IMR-90 (cell line): ENCODE measurements around the gene RASL11A. TPM values are rescaled to one million over a fixed set of nuclear protein-coding genes. Genes with fewer than 3 reads are reported as not detected.

Experiments used
- ATAC-seq: fragments of 200-7000 bp; cut with Tn5 transposase; 2 replicates; pipeline ENCODE4 v1.9.1; 2020; ENCODE audit warnings: low read depth, mild to moderate bottlenecking, moderate library complexity
- BruUV-seq: library from RNA; stranded (reverse); fragments of 400-500 nt; replicated peaks from 2 replicates; lab custom pipeline; 2021; lab: Mats Ljungman, UMichigan
- CTCF ChIA-PET: fragments of 300-600 bp; formaldehyde crosslinking; extraction: SDS; loops from one replicate; lab custom pipeline; 2021; ENCODE audit warnings: antibody characterized with exemption; lab: Yijun Ruan, JAX
- POLR2A ChIA-PET: fragments of 300-600 bp; sonication (Branson Sonifier 250); formaldehyde crosslinking; loops from one replicate; lab custom pipeline; 2022; ENCODE audit warnings: antibody characterized with exemption; ENCODE audit not compliant: unreplicated experiment; lab: Charles Lee
- DNase-seq: peaks from one replicate; pipeline ENCODE4 v3.0.0; 2013
- H2AFZ ChIP-seq: replicated peaks from 2 replicates; pipeline ENCODE3; 2013; ENCODE audit warnings: low read length, mild to moderate bottlenecking; ENCODE audit not compliant: poor library complexity
- H2AK5ac ChIP-seq: 2 replicates; pipeline ENCODE4 v1.6.1; 2013; ENCODE audit warnings: low read depth, low read length, inconsistent platforms
- H2AK9ac ChIP-seq: replicated peaks from 2 replicates; pipeline ENCODE3; 2013; ENCODE audit warnings: mild to moderate bottlenecking, low read depth, low read length, moderate library complexity; ENCODE audit not compliant: poor library complexity
- H2BK120ac ChIP-seq: 2 replicates; pipeline ENCODE4 v1.6.1; 2013; ENCODE audit warnings: low read depth, low read length, inconsistent platforms
- H2BK15ac ChIP-seq: 3 replicates; pipeline ENCODE4 v1.6.1; 2013; ENCODE audit warnings: low read depth, low read length, inconsistent platforms
- H2BK20ac ChIP-seq: 2 replicates; pipeline ENCODE4 v1.6.1; 2013; ENCODE audit warnings: low read depth, mild to moderate bottlenecking, inconsistent platforms, low read length, moderate library complexity
- H2BK5ac ChIP-seq: 2 replicates; pipeline ENCODE4 v1.6.1; 2013; ENCODE audit warnings: mild to moderate bottlenecking, low read depth, low read length, inconsistent platforms; ENCODE audit not compliant: poor library complexity, severe bottlenecking
- H3K14ac ChIP-seq: replicated peaks from 2 replicates; pipeline ENCODE4 v1.6.1; 2013; ENCODE audit warnings: low read depth, low read length, inconsistent platforms
- H3K18ac ChIP-seq: 2 replicates; pipeline ENCODE4 v1.6.1; 2013; ENCODE audit warnings: low read depth, low read length, control low read depth
- H3K23ac ChIP-seq: 2 replicates; pipeline ENCODE4 v1.6.1; 2013; ENCODE audit warnings: low read depth, low read length, inconsistent platforms
- H3K27ac ChIP-seq: 2 replicates; pipeline ENCODE4 v1.5.1; 2013; ENCODE audit warnings: mild to moderate bottlenecking, control low read depth, low read length; ENCODE audit not compliant: insufficient read depth
- H3K27me3 ChIP-seq: 2 replicates; pipeline ENCODE4 v1.6.1; 2013; ENCODE audit warnings: low read length; ENCODE audit not compliant: control insufficient read depth, insufficient read depth
- H3K36me3 ChIP-seq: 2 replicates; pipeline ENCODE4 v1.6.1; 2013; ENCODE audit warnings: low read length, mixed read lengths; ENCODE audit not compliant: control insufficient read depth, insufficient read depth
- H3K4ac ChIP-seq: 2 replicates; pipeline ENCODE4 v1.6.1; 2013; ENCODE audit warnings: low read depth, low read length, inconsistent platforms
- H3K4me1 ChIP-seq: 2 replicates; pipeline ENCODE4 v1.6.1; 2013; ENCODE audit warnings: low read length, mixed read lengths; ENCODE audit not compliant: control insufficient read depth, insufficient read depth
- H3K4me2 ChIP-seq: 2 replicates; pipeline ENCODE4 v1.6.1; 2013; ENCODE audit warnings: low read depth, mild to moderate bottlenecking, control low read depth, low read length, moderate library complexity
- H3K4me3 ChIP-seq: 2 replicates; pipeline ENCODE4 v1.5.1; 2013; ENCODE audit warnings: low read depth, mild to moderate bottlenecking, control low read depth, low read length, moderate library complexity; ENCODE audit not compliant: insufficient read depth
- H3K56ac ChIP-seq: 2 replicates; pipeline ENCODE4 v1.6.1; 2013; ENCODE audit warnings: low read length, inconsistent platforms; ENCODE audit not compliant: insufficient read depth; ENCODE audit errors: extremely low read depth
- H3K79me1 ChIP-seq, 2 experiments: 2 replicates each; pipeline ENCODE4 v1.6.1; 2013; ENCODE audit warnings: low read length in 2 of 2, inconsistent platforms in 1 of 2, low read depth in 1 of 2
- H3K9ac ChIP-seq: 2 replicates; pipeline ENCODE4 v1.6.1; 2013; ENCODE audit warnings: low read depth, low read length, control low read depth
- H3K9me1 ChIP-seq: 2 replicates; pipeline ENCODE4 v1.6.1; 2013; ENCODE audit warnings: low read length, inconsistent platforms; ENCODE audit not compliant: insufficient read depth
- H3K9me3 ChIP-seq: 2 replicates; pipeline ENCODE4 v1.6.1; 2013; ENCODE audit warnings: low read length; ENCODE audit not compliant: control insufficient read depth, insufficient read depth
- H4K20me1 ChIP-seq: 2 replicates; pipeline ENCODE4 v1.6.1; 2013; ENCODE audit warnings: low read length, inconsistent platforms; ENCODE audit not compliant: insufficient read depth
- H4K5ac ChIP-seq: 2 replicates; pipeline ENCODE4 v1.6.1; 2013; ENCODE audit warnings: mild to moderate bottlenecking, low read depth, low read length, control low read depth
- H4K8ac ChIP-seq, 2 experiments: 2 replicates each; pipeline ENCODE4 v1.6.1; 2013; ENCODE audit warnings: low read depth in 2 of 2, low read length in 2 of 2, control low read depth in 1 of 2, inconsistent platforms in 1 of 2
- H4K91ac ChIP-seq: 2 replicates; pipeline ENCODE4 v1.6.1; 2013; ENCODE audit warnings: low read depth, low read length, inconsistent platforms; ENCODE audit not compliant: insufficient read depth
- CEBPB ChIP-seq: IDR thresholded peaks from 2 replicates; pipeline ENCODE4 v1.6.1; 2012; ENCODE audit warnings: low read depth, low read length, improper control_type of control experiment
- MAZ ChIP-seq: IDR thresholded peaks from 2 replicates; pipeline ENCODE4 v1.6.1; 2012; ENCODE audit warnings: low read depth, mild to moderate bottlenecking, low read length, improper control_type of control experiment, moderate library complexity, borderline replicate concordance
- SMC3 ChIP-seq: fragments of 150-350 bp; IDR thresholded peaks from 2 replicates; pipeline ENCODE4 v1.6.1; 2016; ENCODE audit warnings: low read depth, mild to moderate bottlenecking, antibody characterized with exemption, low read length, moderate library complexity
- USF2 ChIP-seq: fragments of 150-350 bp; IDR thresholded peaks from 2 replicates; pipeline ENCODE4 v1.6.1; 2017; ENCODE audit warnings: mild to moderate bottlenecking, antibody characterized with exemption, low read length, low read depth
- WGBS, 2 experiments: methylation state at CpG; one replicate each; pipeline versions ENCODE4 v1.1.5 to v1.1.7; 2013; ENCODE audit warnings: missing lambda C conversion rate in 2 of 2; ENCODE audit not compliant: insufficient read length in 1 of 2; ENCODE audit errors: extremely low coverage in 2 of 2; 5-methylcytosine and 5-hydroxymethylcytosine counted together
- dilution Hi-C: fragments of 300-500 bp; cut with HindIII; formaldehyde crosslinking; loops from one replicate; pipeline ENCODE4 v1.14.3; 2018; ENCODE audit warnings: low sequenced_read_pairs; ENCODE audit not compliant: unreplicated experiment
- in situ Hi-C: fragments of 300-500 bp; cut with MboI; formaldehyde crosslinking; loops from 3 replicates; pipeline ENCODE4 v1.14.3; 2019; ENCODE audit warnings: low sequenced_read_pairs, inconsistent platforms, mixed read lengths
- intact Hi-C: fragments of 100-400 bp; cut with micrococcal nuclease; formaldehyde crosslinking; loops from 2 replicates; pipeline ENCODE4 v1.10.0; 2022
- polyA plus RNA-seq, 3 experiments: library from polyadenylated mRNA; depleted of rRNA; stranded (reverse); fragments of >200 nt; gene quantifications; 2 replicates each; pipeline ENCODE4 v1.2.3, GENCODE V29; 2012; ENCODE audit warnings: low replicate concordance in 1 of 3
- total RNA-seq: library from RNA; depleted of rRNA; stranded (reverse); fragments of >200 nt; gene quantifications from 2 replicates; pipeline ENCODE4 v1.2.3, GENCODE V29; 2012

The RASL11A gene
- total and polyA plus RNA-seq, 2 of the 4 experiments (the other 2 are of a cell fraction), result 10.4 to 18.5 TPM

- Histone ChIP-seq H3K9ac (no peak overlapping the region), H3K18ac (no peak overlapping the region), H3K9me1 (no peaks in the 10 kb centered on the region), H4K8ac (no peak overlapping the region), H3K4me3 (no peak overlapping the region), H3K27me3 (no peaks in the 10 kb centered on the region), H3K4ac (no peak overlapping the region), H2BK5ac (no peak overlapping the region), H2AK5ac (no peak overlapping the region), H3K4me1 (no peaks in the 10 kb centered on the region), H3K23ac (no peak overlapping the region), H4K20me1 (no peaks in the 10 kb centered on the region), H3K9me3 (peaks cover 4% of the 10 kb centered on the region), H2AK9ac (no peak overlapping the region), H2BK120ac (no peak overlapping the region), H2AFZ (no peak overlapping the region), H2BK15ac (no peak overlapping the region), H3K36me3 (no peaks in the 10 kb centered on the region), H3K4me2 (no peak overlapping the region), H3K79me1 (no peaks in the 10 kb centered on the region), H2BK20ac (no peak overlapping the region), H4K91ac (no peak overlapping the region), H3K56ac (no peak overlapping the region), H3K14ac (no peak overlapping the region), H4K5ac (no peak overlapping the region), H3K27ac (no peak overlapping the region)
- WGBS, 2 experiments, result no CpG with 5 or more reads among the region's 3 CpGs
- dilution Hi-C loops (no loop called here), in situ Hi-C loops (no loop called here), intact Hi-C loops (no loop called here)
- ChIA-PET POLR2A (no interaction called here), CTCF (no interaction called here)
- TF ChIP-seq USF2 (no peak), SMC3 (no peak), MAZ (no peak), CEBPB (no peak)
- ATAC-seq (no peak), DNase-seq (no peak)
- no TSS peak for BruUV-seq
Observed at GRCh38 chr13:27229642-27230041, 41.0 kb upstream of the RASL11A start.
